Measurements from ENCODE around the gene ACTMAP. TPM values are rescaled to one million over a fixed set of nuclear protein-coding genes. Genes with fewer than 3 reads are reported as not detected.

The ACTMAP gene
- polyA plus RNA-seq, 3 donors: 4.3 to 13.0 (median 8.5) TPM

GRCh38 chr19:40762754-40763470 is 12.6 kb upstream of the ACTMAP start:
- Histone ChIP-seq H3K4me3 (replicated peaks in 1 of 3; ENCODE audit: low read depth in 2 of 3, low read length in 3 of 3) (no peak overlapping the region), H4K20me1 (ENCODE audit: insufficient read depth, low read length) (peaks cover 75% of the 10 kb centered on the region), H2AFZ (ENCODE audit: insufficient read depth, low read depth, low read length, poor library complexity, severe bottlenecking) (no peak overlapping the region), H3K27ac (ENCODE audit: low read depth in 1 of 2, low read length in 2 of 2) (peak overlapping the region in 1 of 2 donors; percentile 51), H3K27me3 (ENCODE audit: control insufficient read depth in 2 of 2, insufficient read depth in 2 of 2, low read length in 2 of 2) (no peaks in the 10 kb centered on the region), H3K36me3 (replicated peaks in 1 of 2; ENCODE audit: control insufficient read depth in 1 of 2, insufficient read depth in 2 of 2, low read length in 2 of 2) (peaks cover 81 to 97% of the 10 kb centered on the region in 2 donors), H3K9ac (ENCODE audit: insufficient read depth, low read length, poor library complexity, severe bottlenecking) (no peak overlapping the region), H3K4me2 (replicated peaks; ENCODE audit: extremely low read depth, low read length, poor library complexity, severe bottlenecking) (no peak overlapping the region), H3K4me1 (ENCODE audit: control insufficient read depth in 1 of 2, insufficient read depth in 2 of 2, low read length in 2 of 2) (no peaks in the 10 kb centered on the region), H3K79me2 (ENCODE audit: insufficient read depth, low read length) (peaks cover 42% of the 10 kb centered on the region), H3K9me3 (replicated peaks in 1 of 2; ENCODE audit: control insufficient read depth in 1 of 2, insufficient read depth in 1 of 2, low read length in 2 of 2) (no peaks in the 10 kb centered on the region)
- intact Hi-C loops (cut with micrococcal nuclease): no loop called here
- TF ChIP-seq, protein P1, sequence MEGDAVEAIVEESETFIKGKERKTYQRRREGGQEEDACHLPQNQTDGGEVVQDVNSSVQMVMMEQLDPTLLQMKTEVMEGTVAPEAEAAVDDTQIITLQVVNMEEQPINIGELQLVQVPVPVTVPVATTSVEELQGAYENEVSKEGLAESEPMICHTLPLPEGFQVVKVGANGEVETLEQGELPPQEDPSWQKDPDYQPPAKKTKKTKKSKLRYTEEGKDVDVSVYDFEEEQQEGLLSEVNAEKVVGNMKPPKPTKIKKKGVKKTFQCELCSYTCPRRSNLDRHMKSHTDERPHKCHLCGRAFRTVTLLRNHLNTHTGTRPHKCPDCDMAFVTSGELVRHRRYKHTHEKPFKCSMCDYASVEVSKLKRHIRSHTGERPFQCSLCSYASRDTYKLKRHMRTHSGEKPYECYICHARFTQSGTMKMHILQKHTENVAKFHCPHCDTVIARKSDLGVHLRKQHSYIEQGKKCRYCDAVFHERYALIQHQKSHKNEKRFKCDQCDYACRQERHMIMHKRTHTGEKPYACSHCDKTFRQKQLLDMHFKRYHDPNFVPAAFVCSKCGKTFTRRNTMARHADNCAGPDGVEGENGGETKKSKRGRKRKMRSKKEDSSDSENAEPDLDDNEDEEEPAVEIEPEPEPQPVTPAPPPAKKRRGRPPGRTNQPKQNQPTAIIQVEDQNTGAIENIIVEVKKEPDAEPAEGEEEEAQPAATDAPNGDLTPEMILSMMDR (IDR thresholded peaks at IDR 0.05): no peak
- H3K36me3 Mint-ChIP-seq: peaks cover 81 to 96% of the 10 kb centered on the region in 2 donors
- H3K4me3 Mint-ChIP-seq: no peak overlapping the region
- WGBS (ENCODE audit: insufficient coverage): 86% methylated on average over 15 of the region's 17 CpGs
- H3K27me3 Mint-ChIP-seq (ENCODE audit: low read depth in 3 of 3): peaks cover 0 to 1% (median 0%) of the 10 kb centered on the region in 3 donors
- no peak for DNase-seq
- peak overlapping the region in 3 of 7 donors; percentile 19 to 77 (median 61) for H3K27ac Mint-ChIP-seq
- no peaks in the 10 kb centered on the region for H3K4me1 Mint-ChIP-seq
- no peaks in the 10 kb centered on the region for H3K9me3 Mint-ChIP-seq

DNA sequence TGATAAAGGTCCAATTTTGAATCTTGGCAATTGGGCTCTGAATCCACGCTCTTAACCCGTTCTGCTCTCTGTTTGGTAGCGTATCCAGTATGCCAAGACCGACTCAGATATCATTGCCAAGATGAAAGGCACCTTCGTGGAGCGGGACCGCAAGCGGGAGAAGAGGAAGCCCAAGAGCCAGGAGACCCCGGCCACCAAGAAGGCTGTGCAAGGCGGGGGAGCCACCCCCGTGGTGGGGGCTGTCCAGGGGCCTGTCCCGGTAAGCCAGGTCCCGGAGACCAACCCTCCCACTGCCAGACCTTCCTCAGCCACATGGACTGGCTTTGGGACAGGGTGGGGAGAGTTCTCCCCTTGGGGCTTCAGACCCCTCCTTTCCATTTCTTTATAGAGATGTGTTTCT is 9.1 kb upstream of the ACTMAP start:
- peaks cover 0 to 2% (median 0%) of the 10 kb centered on the region in 3 donors for H3K27me3 Mint-ChIP-seq (ENCODE audit: low read depth in 3 of 3)
- H3K9me3 Mint-ChIP-seq: no peaks in the 10 kb centered on the region
- H3K9ac ChIP-seq (ENCODE audit: insufficient read depth, low read length, poor library complexity, severe bottlenecking): no peak overlapping the region
- H3K79me2 ChIP-seq (ENCODE audit: insufficient read depth, low read length): peaks cover 72% of the 10 kb centered on the region
- no peak overlapping the region for H2AFZ ChIP-seq (ENCODE audit: insufficient read depth, low read depth, low read length, poor library complexity, severe bottlenecking)
- peaks cover 23% of the 10 kb centered on the region for H3K4me1 Mint-ChIP-seq
- intact Hi-C loops (cut with micrococcal nuclease): loop anchor here in 1 of 2 donors (10.0 kb wide), 1 partner anchor 45 kb away; no protein-coding TSS in a partner anchor
- WGBS (ENCODE audit: insufficient coverage): 97% methylated on average over 5 of the region's 13 CpGs
- H3K36me3 Mint-ChIP-seq: peaks cover 75 to 83% of the 10 kb centered on the region in 2 donors
- TF ChIP-seq, protein P1 (IDR thresholded peaks at IDR 0.05): no peak
- H3K27ac ChIP-seq (ENCODE audit: low read depth in 1 of 2, low read length in 2 of 2): no peak overlapping the region
- H4K20me1 ChIP-seq (ENCODE audit: insufficient read depth, low read length): peaks cover 88% of the 10 kb centered on the region
- no peaks in the 10 kb centered on the region for H3K9me3 ChIP-seq (replicated peaks in 1 of 2; ENCODE audit: control insufficient read depth in 1 of 2, insufficient read depth in 1 of 2, low read length in 2 of 2)
- peak overlapping the region in 2 of 7 donors; percentile 13 to 33 for H3K27ac Mint-ChIP-seq
- no peak for DNase-seq
- no peak overlapping the region for H3K4me3 ChIP-seq (replicated peaks in 1 of 3; ENCODE audit: low read depth in 2 of 3, low read length in 3 of 3)
- no peak overlapping the region for H3K4me3 Mint-ChIP-seq
- peaks cover 71 to 89% of the 10 kb centered on the region in 2 donors for H3K36me3 ChIP-seq (replicated peaks in 1 of 2; ENCODE audit: control insufficient read depth in 1 of 2, insufficient read depth in 2 of 2, low read length in 2 of 2)
- H3K27me3 ChIP-seq (ENCODE audit: control insufficient read depth in 2 of 2, insufficient read depth in 2 of 2, low read length in 2 of 2): no peaks in the 10 kb centered on the region
- H3K4me1 ChIP-seq (ENCODE audit: control insufficient read depth in 1 of 2, insufficient read depth in 2 of 2, low read length in 2 of 2): peaks cover 25 to 30% of the 10 kb centered on the region in 2 donors
- H3K4me2 ChIP-seq (replicated peaks; ENCODE audit: extremely low read depth, low read length, poor library complexity, severe bottlenecking): no peak overlapping the region

Data from CD14-positive monocyte (primary cell).